ENCODE measurements around the gene KIAA0408.

The KIAA0408 gene

GRCh38 chr6:127477658-127478057, 18.5 kb upstream of the KIAA0408 start:
- peaks cover 0 to 7% of the 10 kb centered on the region in 2 donors for H3K27me3 Mint-ChIP-seq
- no peak overlapping the region for H3K27ac Mint-ChIP-seq
- DNase-seq (no peak), ATAC-seq (replicated peaks) (no peak)
- H3K36me3 Mint-ChIP-seq (ENCODE audit: insufficient read depth), result peaks cover 6% of the 10 kb centered on the region
- peaks cover 0 to 2% of the 10 kb centered on the region in 2 donors for H3K4me1 Mint-ChIP-seq (ENCODE audit: low read depth in 2 of 2)
- no peak overlapping the region for H3K4me3 Mint-ChIP-seq
- H3K9me3 Mint-ChIP-seq, result peaks cover 0 to 3% of the 10 kb centered on the region in 2 donors

GRCh38 chr6:127475823-127476176, 16.6 kb upstream of the KIAA0408 start:
- peaks cover 0 to 3% of the 10 kb centered on the region in 2 donors for H3K9me3 Mint-ChIP-seq
- H3K4me3 Mint-ChIP-seq, result no peak overlapping the region

GRCh38 chr6:127475135-127475822, 16.1 kb upstream of the KIAA0408 start:
- ATAC-seq (replicated peaks) (no peak), DNase-seq (no peak)
- peaks cover 0 to 2% of the 10 kb centered on the region in 2 donors for H3K4me1 Mint-ChIP-seq (ENCODE audit: low read depth in 2 of 2)
- no peak overlapping the region for H3K27ac Mint-ChIP-seq
- H3K36me3 Mint-ChIP-seq (ENCODE audit: insufficient read depth), result peaks cover 6% of the 10 kb centered on the region
- peaks cover 0 to 7% of the 10 kb centered on the region in 2 donors for H3K27me3 Mint-ChIP-seq
- no peak overlapping the region for H3K4me3 Mint-ChIP-seq
- peaks cover 0 to 3% of the 10 kb centered on the region in 2 donors for H3K9me3 Mint-ChIP-seq

More at GRCh38 chr6:127475823-127476176, 16.6 kb upstream of the KIAA0408 start:
- DNase-seq (no peak), ATAC-seq (replicated peaks) (no peak)
- Mint-ChIP-seq H3K36me3 (ENCODE audit: insufficient read depth) (peaks cover 6% of the 10 kb centered on the region), H3K4me1 (ENCODE audit: low read depth in 2 of 2) (peaks cover 0 to 2% of the 10 kb centered on the region in 2 donors), H3K27ac (peak overlapping the region in 1 of 2 donors; percentile 65), H3K27me3 (peaks cover 0 to 7% of the 10 kb centered on the region in 2 donors)

GRCh38 chr6:127471379-127472255, 12.4 kb upstream of the KIAA0408 start:
- Mint-ChIP-seq H3K27ac (no peak overlapping the region), H3K4me3 (no peak overlapping the region), H3K4me1 (ENCODE audit: low read depth in 2 of 2) (peaks cover 0 to 2% of the 10 kb centered on the region in 2 donors), H3K36me3 (ENCODE audit: insufficient read depth) (no peaks in the 10 kb centered on the region), H3K27me3 (no peaks in the 10 kb centered on the region), H3K9me3 (peaks cover 0 to 3% of the 10 kb centered on the region in 2 donors)
- no peak for DNase-seq
- ATAC-seq (replicated peaks), result no peak

- Mint-ChIP-seq H3K4me1 (ENCODE audit: low read depth in 2 of 2) (no peaks in the 10 kb centered on the region), H3K27me3 (no peaks in the 10 kb centered on the region), H3K36me3 (ENCODE audit: insufficient read depth) (no peaks in the 10 kb centered on the region), H3K27ac (no peak overlapping the region), H3K9me3 (no peaks in the 10 kb centered on the region), H3K4me3 (no peak overlapping the region)
- ATAC-seq (replicated peaks) (no peak), DNase-seq (no peak)
These were observed 9.7 kb upstream of the KIAA0408 start for GRCh38 chr6:127468936-127469335.

GRCh38 chr6:127466416-127466815, 7.2 kb upstream of the KIAA0408 start:
- no peaks in the 10 kb centered on the region for H3K4me1 Mint-ChIP-seq (ENCODE audit: low read depth in 2 of 2)
- no peaks in the 10 kb centered on the region for H3K36me3 Mint-ChIP-seq (ENCODE audit: insufficient read depth)
- no peaks in the 10 kb centered on the region for H3K9me3 Mint-ChIP-seq
- H3K4me3 Mint-ChIP-seq, result no peak overlapping the region
- no peaks in the 10 kb centered on the region for H3K27me3 Mint-ChIP-seq
- ATAC-seq (replicated peaks) (no peak), DNase-seq (no peak)
- no peak overlapping the region for H3K27ac Mint-ChIP-seq

GRCh38 chr6:127464881-127465459, 5.8 kb upstream of the KIAA0408 start:
- Mint-ChIP-seq H3K36me3 (ENCODE audit: insufficient read depth) (no peaks in the 10 kb centered on the region), H3K27me3 (no peaks in the 10 kb centered on the region), H3K4me3 (no peak overlapping the region), H3K4me1 (ENCODE audit: low read depth in 2 of 2) (no peaks in the 10 kb centered on the region), H3K27ac (no peak overlapping the region), H3K9me3 (no peaks in the 10 kb centered on the region)
- DNase-seq (peak; percentile 32 to 41 (median 34)), ATAC-seq (replicated peaks) (peak; percentile 66)

GRCh38 chr6:127464161-127464880, 5.1 kb upstream of the KIAA0408 start:
- Mint-ChIP-seq H3K27ac (no peak overlapping the region), H3K27me3 (no peaks in the 10 kb centered on the region), H3K4me3 (no peak overlapping the region), H3K9me3 (no peaks in the 10 kb centered on the region), H3K4me1 (ENCODE audit: low read depth in 2 of 2) (no peaks in the 10 kb centered on the region), H3K36me3 (ENCODE audit: insufficient read depth) (no peaks in the 10 kb centered on the region)
- ATAC-seq (replicated peaks) (no peak), DNase-seq (no peak)

- no peaks in the 10 kb centered on the region for H3K4me1 Mint-ChIP-seq (ENCODE audit: low read depth in 2 of 2)
- no peak for ATAC-seq (replicated peaks)
- H3K27ac Mint-ChIP-seq, result no peak overlapping the region
- H3K4me3 Mint-ChIP-seq, result no peak overlapping the region
- no peaks in the 10 kb centered on the region for H3K9me3 Mint-ChIP-seq
- no peaks in the 10 kb centered on the region for H3K36me3 Mint-ChIP-seq (ENCODE audit: insufficient read depth)
- DNase-seq, result no peak
- H3K27me3 Mint-ChIP-seq, result no peaks in the 10 kb centered on the region
These were observed 3.9 kb upstream of the KIAA0408 start for GRCh38 chr6:127463056-127463455.

- ATAC-seq (replicated peaks) (no peak), DNase-seq (no peak)
- no peaks in the 10 kb centered on the region for H3K9me3 Mint-ChIP-seq
- H3K4me1 Mint-ChIP-seq (ENCODE audit: low read depth in 2 of 2), result no peaks in the 10 kb centered on the region
- H3K36me3 Mint-ChIP-seq (ENCODE audit: insufficient read depth), result no peaks in the 10 kb centered on the region
- no peak overlapping the region for H3K27ac Mint-ChIP-seq
- no peak overlapping the region for H3K4me3 Mint-ChIP-seq
- no peaks in the 10 kb centered on the region for H3K27me3 Mint-ChIP-seq
These were observed 3.2 kb upstream of the KIAA0408 start for GRCh38 chr6:127462376-127462775.

- Mint-ChIP-seq H3K36me3 (ENCODE audit: insufficient read depth) (no peaks in the 10 kb centered on the region), H3K4me3 (no peak overlapping the region), H3K9me3 (no peaks in the 10 kb centered on the region), H3K27me3 (no peaks in the 10 kb centered on the region), H3K4me1 (ENCODE audit: low read depth in 2 of 2) (no peaks in the 10 kb centered on the region), H3K27ac (no peak overlapping the region)
- DNase-seq, result no peak
- no peak for ATAC-seq (replicated peaks)
These were observed 1.3 kb upstream of the KIAA0408 start for GRCh38 chr6:127460465-127460864.

GRCh38 chr6:127458817-127459216, 372 bp downstream of the KIAA0408 start:
- H3K36me3 Mint-ChIP-seq (ENCODE audit: insufficient read depth), result no peaks in the 10 kb centered on the region
- ATAC-seq (replicated peaks), result no peak
- no peaks in the 10 kb centered on the region for H3K4me1 Mint-ChIP-seq (ENCODE audit: low read depth in 2 of 2)
- H3K27me3 Mint-ChIP-seq, result no peaks in the 10 kb centered on the region
- H3K27ac Mint-ChIP-seq, result no peak overlapping the region
- H3K4me3 Mint-ChIP-seq, result no peak overlapping the region
- no peak for DNase-seq
- no peaks in the 10 kb centered on the region for H3K9me3 Mint-ChIP-seq

GRCh38 chr6:127458222-127458621, 967 bp downstream of the KIAA0408 start:
- H3K9me3 Mint-ChIP-seq, result no peaks in the 10 kb centered on the region
- H3K4me1 Mint-ChIP-seq (ENCODE audit: low read depth in 2 of 2), result no peaks in the 10 kb centered on the region
- ATAC-seq (replicated peaks) (no peak), DNase-seq (no peak)
- no peak overlapping the region for H3K27ac Mint-ChIP-seq
- H3K36me3 Mint-ChIP-seq (ENCODE audit: insufficient read depth), result no peaks in the 10 kb centered on the region
- H3K27me3 Mint-ChIP-seq, result no peaks in the 10 kb centered on the region
- no peak overlapping the region for H3K4me3 Mint-ChIP-seq

Measured in effector memory CD8-positive, alpha-beta T cell (primary cell).